Natural killer cell (primary cell): ENCODE results near the gene TDRD9. TPM values are rescaled to one million over a fixed set of nuclear protein-coding genes. Genes with fewer than 3 reads are reported as not detected.

ENCODE experiments used
- ATAC-seq, 3 donors: fragments of 150-1000 bp in 2 of 3; fragments of 200-7000 bp in 1 of 3; cut with Tn5 transposase; 1 replicate in 1 of 3; 2 replicates in 2 of 3; pipeline ENCODE4 v1.10.0; 2021; ENCODE audit warnings: mild to moderate bottlenecking in 2 of 3, moderate library complexity in 2 of 3
- DNase-seq, 2 donors: peaks; one replicate each; pipeline versions ENCODE4 v3.0.0 to v3.0.0-alpha.2; 2013 to 2021; ENCODE audit warnings: mixed read lengths in 1 of 2
- H3K27ac ChIP-seq: one replicate; pipeline ENCODE4 v1.5.1; 2013; ENCODE audit warnings: mild to moderate bottlenecking, low read length
- H3K27me3 ChIP-seq: one replicate; pipeline ENCODE4 v1.6.1; 2013; ENCODE audit warnings: low read length; ENCODE audit not compliant: control insufficient read depth, insufficient read depth
- H3K36me3 ChIP-seq: one replicate; pipeline ENCODE4 v1.6.1; 2013; ENCODE audit warnings: low read length; ENCODE audit not compliant: control insufficient read depth, insufficient read depth
- H3K4me1 ChIP-seq: one replicate; pipeline ENCODE4 v1.6.1; 2013; ENCODE audit warnings: low read length; ENCODE audit not compliant: control insufficient read depth, insufficient read depth
- H3K4me3 ChIP-seq: one replicate; pipeline ENCODE4 v1.5.1; 2013; ENCODE audit warnings: low read length
- H3K9me3 ChIP-seq: one replicate; pipeline ENCODE4 v1.6.1; 2013; ENCODE audit warnings: low read length; ENCODE audit not compliant: control insufficient read depth, insufficient read depth
- H3K27ac Mint-ChIP-seq, 2 donors: one replicate each; pipeline ENCODE4 v1.8.0; 2022; ENCODE audit warnings: mild to moderate bottlenecking in 2 of 2, mixed read lengths in 2 of 2, moderate library complexity in 1 of 2
- H3K27me3 Mint-ChIP-seq, 2 donors: one replicate each; pipeline ENCODE4 v1.8.0; 2022; ENCODE audit warnings: low read depth in 2 of 2, mixed read lengths in 2 of 2
- H3K36me3 Mint-ChIP-seq: one replicate; pipeline ENCODE4 v1.8.0; 2022; ENCODE audit warnings: mixed read lengths
- H3K4me1 Mint-ChIP-seq, 2 donors: one replicate each; pipeline ENCODE4 v1.8.0; 2022; ENCODE audit warnings: mixed read lengths in 2 of 2
- H3K4me3 Mint-ChIP-seq: one replicate; pipeline ENCODE4 v1.8.0; 2022; ENCODE audit warnings: mild to moderate bottlenecking, moderate library complexity, mixed read lengths
- H3K9me3 Mint-ChIP-seq, 2 donors: one replicate each; pipeline ENCODE4 v1.8.0; 2022; ENCODE audit warnings: mixed read lengths in 2 of 2
- CTCF ChIP-seq: fragments of 200-600 bp; IDR thresholded peaks from one replicate; pipeline ENCODE4 v1.8.0; 2022; ENCODE audit warnings: antibody characterized with exemption
- WGBS: methylation state at CpG from one replicate; pipeline ENCODE4 v1.1.7; 2013; ENCODE audit warnings: missing lambda C conversion rate; ENCODE audit not compliant: insufficient coverage; 5-methylcytosine and 5-hydroxymethylcytosine counted together
- intact Hi-C: fragments of 100-400 bp; cut with micrococcal nuclease; formaldehyde crosslinking; loops from one replicate; pipeline ENCODE4 v1.14.2; 2022
- total RNA-seq, 4 donors: library from RNA; stranded (reverse); fragments of 120-200 nt in 1 of 4; gene quantifications; one replicate each; pipeline versions ENCODE4 v1.2.3 to v1.2.4, GENCODE V29; 2013 to 2022

TDRD9 gene
- total RNA-seq, 3 donors from 2014 or later (not counting 1 experiment from before 2014, with no cell fraction given), result 0.75 to 2.2 (median 1.4) TPM

- 25% methylated on average over 23 of the region's 23 CpGs for WGBS
- H3K27me3 Mint-ChIP-seq, result peaks cover 0 to 16% of the 10 kb centered on the region in 2 donors
- H3K9me3 Mint-ChIP-seq, result no peaks in the 10 kb centered on the region
- no peak overlapping the region for H3K27ac ChIP-seq
- H3K4me1 ChIP-seq, result peaks cover 18% of the 10 kb centered on the region
- H3K36me3 Mint-ChIP-seq, result no peaks in the 10 kb centered on the region
- H3K36me3 ChIP-seq, result no peaks in the 10 kb centered on the region
- DNase-seq, result peak in 1 of 2 donors; percentile 65
- no peak for TF ChIP-seq CTCF
- peak overlapping the region; percentile 0 for H3K4me3 ChIP-seq
- H3K27ac Mint-ChIP-seq, result no peak overlapping the region
- ATAC-seq, result peak; percentile 24 to 61 (median 34)
- peaks cover 14% of the 10 kb centered on the region for H3K27me3 ChIP-seq
- H3K9me3 ChIP-seq, result no peaks in the 10 kb centered on the region
- H3K4me3 Mint-ChIP-seq, result peak overlapping the region; percentile 70
- intact Hi-C loops, result no loop called here
- peaks cover 7 to 21% of the 10 kb centered on the region in 2 donors for H3K4me1 Mint-ChIP-seq
Measured at GRCh38 chr14:103880348-103881267, 47.6 kb upstream of the TDRD9 start.

GRCh38 chr14:103881268-103882201 is 46.7 kb upstream of the TDRD9 start:
- H3K27ac Mint-ChIP-seq, result no peak overlapping the region
- Histone ChIP-seq H3K9me3 (no peaks in the 10 kb centered on the region), H3K27me3 (peaks cover 14% of the 10 kb centered on the region), H3K4me3 (no peak overlapping the region), H3K36me3 (no peaks in the 10 kb centered on the region), H3K4me1 (peaks cover 18% of the 10 kb centered on the region), H3K27ac (no peak overlapping the region)
- no peaks in the 10 kb centered on the region for H3K36me3 Mint-ChIP-seq
- no peak for TF ChIP-seq CTCF
- H3K27me3 Mint-ChIP-seq, result peaks cover 0 to 16% of the 10 kb centered on the region in 2 donors
- no peaks in the 10 kb centered on the region for H3K9me3 Mint-ChIP-seq
- 88% methylated on average over 29 of the region's 31 CpGs for WGBS
- DNase-seq (no peak), ATAC-seq (no peak)
- intact Hi-C loops, result no loop called here
- H3K4me3 Mint-ChIP-seq, result no peak overlapping the region
- peaks cover 7 to 21% of the 10 kb centered on the region in 2 donors for H3K4me1 Mint-ChIP-seq

DNA sequence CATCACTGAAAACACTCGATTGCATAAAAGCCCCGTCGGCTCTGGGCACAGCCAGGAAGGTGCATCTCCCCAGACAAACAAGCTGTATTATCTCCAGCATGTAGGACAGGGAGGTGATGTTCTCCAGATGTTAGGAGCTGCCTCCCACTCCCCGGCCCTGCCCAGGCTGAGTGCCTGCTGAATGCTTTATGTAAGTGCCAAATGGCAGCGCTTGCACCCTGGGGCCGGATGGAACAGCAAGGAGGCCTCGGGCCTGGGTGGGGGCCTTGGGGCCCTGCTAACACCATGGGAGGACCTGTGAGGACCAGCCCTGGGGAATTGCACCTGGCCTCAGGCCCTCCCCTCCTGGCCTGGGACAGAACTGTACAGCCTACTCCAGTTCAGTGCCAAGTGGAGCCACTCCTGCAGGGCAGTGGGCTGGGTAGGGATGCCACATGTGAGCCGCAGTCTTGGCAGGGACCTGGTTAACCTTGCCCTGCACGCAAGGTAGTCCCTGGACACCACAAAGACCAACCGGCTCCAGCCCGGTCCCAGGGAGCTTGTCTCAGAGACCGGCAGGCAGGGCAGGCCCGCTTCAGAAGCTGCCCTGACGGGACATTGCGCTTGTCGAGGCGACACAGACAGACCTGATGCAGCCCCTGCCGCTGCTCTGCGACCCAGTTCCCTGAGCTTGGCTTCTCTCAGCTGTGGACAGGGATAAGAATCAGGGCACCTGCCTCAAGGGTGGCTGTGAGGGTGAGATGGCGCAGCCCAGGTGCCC is 45.6 kb upstream of the TDRD9 start:
- no peak for DNase-seq
- H3K27ac ChIP-seq, result no peak overlapping the region
- Mint-ChIP-seq H3K36me3 (no peaks in the 10 kb centered on the region), H3K4me1 (peaks cover 7 to 21% of the 10 kb centered on the region in 2 donors), H3K4me3 (no peak overlapping the region), H3K9me3 (no peaks in the 10 kb centered on the region), H3K27ac (no peak overlapping the region), H3K27me3 (peaks cover 0 to 14% of the 10 kb centered on the region in 2 donors)
- no peaks in the 10 kb centered on the region for H3K9me3 ChIP-seq
- peaks cover 14% of the 10 kb centered on the region for H3K27me3 ChIP-seq
- no peak for ATAC-seq
- TF ChIP-seq CTCF, result no peak
- intact Hi-C loops, result no loop called here
- H3K36me3 ChIP-seq, result no peaks in the 10 kb centered on the region
- no peak overlapping the region for H3K4me3 ChIP-seq
- 92% methylated on average over 20 of the region's 20 CpGs for WGBS
- peaks cover 18% of the 10 kb centered on the region for H3K4me1 ChIP-seq
